Smooth muscle cell (in vitro differentiated cells): ENCODE measurements around the gene UBE2I. TPM values are rescaled to one million over a fixed set of nuclear protein-coding genes. Genes with fewer than 3 reads are reported as not detected.

Source experiments
- DNase-seq: peaks from one replicate; lab custom pipeline; 2025; ENCODE audit not compliant: unreplicated experiment; lab: John Stamatoyannopoulos, UW
- H2AFZ ChIP-seq: fragments of 200-600 bp; sonication (generic); 2 replicates; pipeline ENCODE4 v1.6.0; 2016; ENCODE audit warnings: antibody characterized with exemption, low read depth, mild to moderate bottlenecking
- H3F3A ChIP-seq: fragments of 200-600 bp; sonication (generic); 2 replicates; pipeline ENCODE4 v1.6.0; 2017; ENCODE audit warnings: antibody characterized with exemption, low read depth
- H3K27ac ChIP-seq: fragments of 200-600 bp; sonication (generic); 2 replicates; pipeline ENCODE4 v1.5.1; 2016; ENCODE audit warnings: low read depth, mild to moderate bottlenecking
- H3K27me3 ChIP-seq: fragments of 200-600 bp; sonication (generic); 2 replicates; pipeline ENCODE4 v1.6.1; 2016; ENCODE audit warnings: low read depth, mild to moderate bottlenecking
- H3K36me3 ChIP-seq: fragments of 200-600 bp; sonication (generic); 2 replicates; pipeline ENCODE4 v1.5.1; 2016; ENCODE audit warnings: low read depth
- H3K4me1 ChIP-seq: fragments of 200-600 bp; sonication (generic); 2 replicates; pipeline ENCODE4 v1.5.1; 2016; ENCODE audit warnings: low read depth
- H3K4me2 ChIP-seq: fragments of 200-600 bp; sonication (generic); 2 replicates; pipeline ENCODE4 v1.6.0; 2016; ENCODE audit warnings: mild to moderate bottlenecking
- H3K4me3 ChIP-seq: fragments of 200-600 bp; sonication (generic); 2 replicates; pipeline ENCODE4 v1.5.1; 2016; ENCODE audit warnings: mild to moderate bottlenecking
- H3K79me2 ChIP-seq: fragments of 200-600 bp; sonication (generic); 2 replicates; pipeline ENCODE4 v1.6.0; 2016; ENCODE audit warnings: low read depth, mild to moderate bottlenecking
- H3K9ac ChIP-seq: fragments of 200-600 bp; sonication (generic); 2 replicates; pipeline ENCODE4 v1.6.0; 2016; ENCODE audit warnings: low read depth
- H3K9me3 ChIP-seq: fragments of 200-600 bp; sonication (generic); replicated peaks from 2 replicates; pipeline ENCODE4 v1.5.1; 2016; ENCODE audit warnings: low read depth
- H4K20me1 ChIP-seq: fragments of 200-600 bp; sonication (generic); 2 replicates; pipeline ENCODE4 v1.6.0; 2016; ENCODE audit warnings: low read depth
- CTCF ChIP-seq: fragments of 200-600 bp; sonication (generic); IDR thresholded peaks from 2 replicates; pipeline ENCODE4 v1.5.1; 2017; ENCODE audit warnings: borderline replicate concordance, mild to moderate bottlenecking, antibody characterized with exemption; ENCODE audit not compliant: insufficient read depth, poor library complexity, severe bottlenecking
- WGBS: methylation state at CpG from one replicate; pipeline ENCODE4 v1.1.7; 2016; ENCODE audit warnings: low lambda C conversion rate; 5-methylcytosine and 5-hydroxymethylcytosine counted together
- polyA plus RNA-seq: library from polyadenylated mRNA; unstranded; fragments of >200 nt; fragmentation: Nextera tagmentation; extraction: Ambion mirVana; gene quantifications from 2 replicates; pipeline ENCODE4 v1.2.1, GENCODE V29; 2016
- total RNA-seq: library from RNA; depleted of rRNA; stranded (reverse); fragments of >200 nt; gene quantifications from 2 replicates; pipeline ENCODE4 v1.2.3, GENCODE V29; 2014

Gene UBE2I
- total and polyA plus RNA-seq, 2 experiments from 2014 or later: 95.9 to 169 TPM

- WGBS: 50% methylated on average over 42 of the region's 44 CpGs
- TF ChIP-seq CTCF: no peak
- no peaks in the 10 kb centered on the region for H3K27me3 ChIP-seq
- H2AFZ ChIP-seq: no peak overlapping the region
- no peaks in the 10 kb centered on the region for H3K9me3 ChIP-seq
- peak overlapping the region; percentile 80 for H3K4me2 ChIP-seq
- H3K4me1 ChIP-seq: no peaks in the 10 kb centered on the region
- no peaks in the 10 kb centered on the region for H3F3A ChIP-seq
- DNase-seq: no peak
- H3K79me2 ChIP-seq: no peaks in the 10 kb centered on the region
- no peaks in the 10 kb centered on the region for H3K36me3 ChIP-seq
- H3K9ac ChIP-seq: no peak overlapping the region
- H3K27ac ChIP-seq: no peak overlapping the region
- H3K4me3 ChIP-seq: peak overlapping the region; percentile 37
- no peaks in the 10 kb centered on the region for H4K20me1 ChIP-seq
These were observed 34.2 kb downstream of the UBE2I start for GRCh38 chr16:1343428-1344242.

- Histone ChIP-seq H3K36me3 (no peaks in the 10 kb centered on the region), H3K4me2 (no peak overlapping the region), H3K9ac (no peak overlapping the region), H3F3A (no peaks in the 10 kb centered on the region), H3K9me3 (no peaks in the 10 kb centered on the region), H3K27me3 (no peaks in the 10 kb centered on the region), H4K20me1 (no peaks in the 10 kb centered on the region), H2AFZ (no peak overlapping the region), H3K4me1 (no peaks in the 10 kb centered on the region), H3K27ac (no peak overlapping the region), H3K4me3 (no peak overlapping the region), H3K79me2 (no peaks in the 10 kb centered on the region)
- no peak for DNase-seq
- 94% methylated on average over 14 of the region's 14 CpGs for whole genome bisulfite sequencing
- no peak for TF ChIP-seq CTCF
These were observed 35.1 kb downstream of the UBE2I start for GRCh38 chr16:1344499-1344898.

GRCh38 chr16:1345087-1345486 is 35.7 kb downstream of the UBE2I start:
- Histone ChIP-seq H3K4me1 (no peaks in the 10 kb centered on the region), H4K20me1 (no peaks in the 10 kb centered on the region), H3K4me3 (no peak overlapping the region), H3K79me2 (peaks cover 1% of the 10 kb centered on the region), H3K4me2 (no peak overlapping the region), H3K36me3 (no peaks in the 10 kb centered on the region), H3F3A (no peaks in the 10 kb centered on the region), H3K27ac (no peak overlapping the region), H2AFZ (no peak overlapping the region), H3K9ac (no peak overlapping the region), H3K27me3 (no peaks in the 10 kb centered on the region), H3K9me3 (no peaks in the 10 kb centered on the region)
- WGBS: 77% methylated on average over 7 of the region's 11 CpGs
- DNase-seq: no peak
- no peak for TF ChIP-seq CTCF
